H1 (cell line): Measurements from ENCODE around the gene KIF22.

Source experiments
- CTCF ChIP-seq, 3 experiments: IDR thresholded peaks; 1 replicate in 2 of 3; 2 replicates in 1 of 3; pipeline versions ENCODE4 v1.5.1 to v1.6.1; 2011; ENCODE audit warnings: low read length in 3 of 3, mild to moderate bottlenecking in 3 of 3, inconsistent platforms in 2 of 3, low read depth in 1 of 3, moderate library complexity in 1 of 3; ENCODE audit not compliant: insufficient read depth in 1 of 3; ENCODE audit errors: control extremely low read depth in 1 of 3
- E2F6 ChIP-seq: IDR thresholded peaks from 2 replicates; pipeline ENCODE4 v1.6.1; 2012; ENCODE audit warnings: inconsistent platforms
- EGR1 ChIP-seq: IDR thresholded peaks from 2 replicates; pipeline ENCODE4 v1.6.1; 2011; ENCODE audit warnings: low read depth, low read length, borderline replicate concordance
- EP300 ChIP-seq, 2 experiments: IDR thresholded peaks; 1 replicate in 1 of 2; 2 replicates in 1 of 2; pipeline ENCODE4 v1.6.1; 2011 to 2012; ENCODE audit warnings: low read depth in 2 of 2, low read length in 2 of 2, mild to moderate bottlenecking in 2 of 2, borderline replicate concordance in 1 of 2, inconsistent platforms in 1 of 2, moderate library complexity in 1 of 2
- EZH2 ChIP-seq: fragments of 200-600 bp; sonication (generic); IDR thresholded peaks from 2 replicates; pipeline ENCODE4 v1.7.1; 2012; ENCODE audit warnings: low read depth, mild to moderate bottlenecking, moderate library complexity, low read length, inconsistent platforms; ENCODE audit not compliant: severe bottlenecking
- JUND ChIP-seq: IDR thresholded peaks from 2 replicates; pipeline ENCODE4 v1.6.1; 2011; ENCODE audit warnings: mild to moderate bottlenecking, improper control_type of control experiment, low read length
- KDM1A ChIP-seq: fragments of 200-600, 300-600 bp; sonication (generic); IDR thresholded peaks from 2 replicates; pipeline ENCODE4 v1.7.1; 2016; ENCODE audit warnings: mild to moderate bottlenecking, low read length, borderline replicate concordance
- MAX ChIP-seq: IDR thresholded peaks from 2 replicates; pipeline ENCODE4 v1.6.1; 2012; ENCODE audit warnings: inconsistent platforms
- POLR2A ChIP-seq, 2 experiments: IDR thresholded peaks; 1 replicate in 1 of 2; 2 replicates in 1 of 2; pipeline ENCODE4 v1.6.1; 2011; ENCODE audit warnings: low read depth in 2 of 2, low read length in 2 of 2, mild to moderate bottlenecking in 2 of 2; ENCODE audit errors: control extremely low read depth in 1 of 2
- RAD21 ChIP-seq, 2 experiments: IDR thresholded peaks in 1 of 2; conservative IDR thresholded peaks in 1 of 2; 2 replicates each; pipeline ENCODE4 v1.6.1; 2011; ENCODE audit warnings: low read depth in 2 of 2, low read length in 2 of 2, improper control_type of control experiment in 1 of 2, inconsistent platforms in 1 of 2, mild to moderate bottlenecking in 1 of 2, moderate library complexity in 1 of 2
- SIN3A ChIP-seq, 2 experiments: IDR thresholded peaks in 1 of 2; conservative IDR thresholded peaks in 1 of 2; 2 replicates each; pipeline ENCODE4 v1.6.1; 2011 to 2012; ENCODE audit warnings: low read length in 2 of 2, improper control_type of control experiment in 1 of 2, low read depth in 1 of 2, mild to moderate bottlenecking in 1 of 2
- TAF1 ChIP-seq: IDR thresholded peaks from 2 replicates; pipeline ENCODE4 v1.6.1; 2011; ENCODE audit warnings: mild to moderate bottlenecking, low read depth, low read length

GRCh38 chr16:29810699-29811169 lies 20.2 kb downstream of the KIF22 start:
- TF ChIP-seq EGR1 = no peak
- no peak for TF ChIP-seq CTCF (IDR thresholded peaks at IDR 0.05; ENCODE audit: control extremely low read depth in 1 of 3, insufficient read depth in 1 of 3, low read depth in 1 of 3, low read length in 3 of 3)
- no peak for TF ChIP-seq E2F6
- TF ChIP-seq JUND = no peak
- no peak for TF ChIP-seq TAF1
- TF ChIP-seq POLR2A (IDR thresholded peaks at IDR 0.05; ENCODE audit: control extremely low read depth in 1 of 2, low read depth in 2 of 2, low read length in 2 of 2) = no peak
- no peak for TF ChIP-seq SIN3A (conservative IDR thresholded peaks at IDR 0.05 in 1 of 2, IDR thresholded peaks at IDR 0.05 in 1 of 2; ENCODE audit: low read depth in 1 of 2, low read length in 2 of 2)
- TF ChIP-seq RAD21 (IDR thresholded peaks at IDR 0.05 in 1 of 2, conservative IDR thresholded peaks at IDR 0.05 in 1 of 2; ENCODE audit: low read depth in 2 of 2, low read length in 2 of 2) = no peak
- no peak for TF ChIP-seq EZH2
- TF ChIP-seq MAX = no peak
- no peak for TF ChIP-seq KDM1A
- no peak for TF ChIP-seq EP300 (IDR thresholded peaks at IDR 0.05; ENCODE audit: borderline replicate concordance in 1 of 2, low read depth in 2 of 2, low read length in 2 of 2)
